ENCODE results near the gene GFY. TPM values are rescaled to one million over a fixed set of nuclear protein-coding genes. Genes with fewer than 3 reads are reported as not detected.

The GFY gene
- total and polyA plus RNA-seq, 9 of the 15 experiments (the other 6 are each of a cell fraction or from before 2014, with no cell fraction given) = 0.06 to 0.40 (median 0.19) TPM; not detected in 3

- TF ChIP-seq EHMT2 (IDR thresholded peaks at IDR 0.05) = peak; percentile 64; the same call in 1 of the 2 replicates
- 0 out of 2 replicates have a peak, but pooled peaks have one; percentile 32 for TF ChIP-seq SMARCE1 (IDR thresholded peaks at IDR 0.05)
- TF ChIP-seq ARID3A (IDR thresholded peaks at IDR 0.05; ENCODE audit: borderline replicate concordance, low read depth, low read length) = no peak
- no peak for TF ChIP-seq SUPT5H (IDR thresholded peaks at IDR 0.05)
- peak; percentile 95 for TF ChIP-seq REST (IDR thresholded peaks at IDR 0.05; ENCODE audit: borderline replicate concordance)
- TF ChIP-seq REST (CRISPR knock-in tag; IDR thresholded peaks at IDR 0.05; ENCODE audit: low read depth) = no peak
- peak; percentile 95 for TF ChIP-seq CC2D1A (IDR thresholded peaks at IDR 0.05)
- 0 out of 4 replicates have a peak, but pooled peaks of 1 of the 2 experiments have one; percentile 29 for TF ChIP-seq UBTF (IDR thresholded peaks at IDR 0.05; ENCODE audit: borderline replicate concordance in 1 of 2, low read depth in 2 of 2, low read length in 2 of 2)
- TF ChIP-seq MCM5 (IDR thresholded peaks at IDR 0.05; ENCODE audit: low read depth) = peak; percentile 91; the same call in 1 of the 2 replicates
- no peak for TF ChIP-seq PHF21A (IDR thresholded peaks at IDR 0.05; ENCODE audit: borderline replicate concordance, low read depth)
- TF ChIP-seq SP1 (CRISPR knock-in tag; IDR thresholded peaks at IDR 0.05) = peak; percentile 65; the same call in 1 of the 2 replicates
- no peak for TF ChIP-seq E2F5 (CRISPR knock-in tag; IDR thresholded peaks at IDR 0.05)
These were observed 33.4 kb upstream of the GFY start (continued) for GRCh38 chr19:49391581-49392399.
